Measurements from ENCODE around the gene SLC22A23.
A peak's percentile ranks its signal among the peaks of the same experiment; 100 is the strongest.

The SLC22A23 gene

GRCh38 chr6:3471711-3472110 is 14.9 kb upstream of the SLC22A23 start:
- peak; percentile 64 for DNase-seq (ENCODE audit: low spot score)

- no peak for DNase-seq (ENCODE audit: low spot score)
Measured at GRCh38 chr6:3471286-3471685, 14.4 kb upstream of the SLC22A23 start.

GRCh38 chr6:3468585-3468984 is 11.7 kb upstream of the SLC22A23 start:
- DNase-seq (ENCODE audit: low spot score): no peak

GRCh38 chr6:3467996-3468395 is 11.1 kb upstream of the SLC22A23 start:
- no peak for DNase-seq (ENCODE audit: low spot score)

GRCh38 chr6:3466488-3467219 is 9.8 kb upstream of the SLC22A23 start:
- no peak for DNase-seq (ENCODE audit: low spot score)

- no peak for DNase-seq (ENCODE audit: low spot score)
Measured at GRCh38 chr6:3460253-3460652, 3.4 kb upstream of the SLC22A23 start.

- no peak for DNase-seq (ENCODE audit: low spot score)
Measured at GRCh38 chr6:3458706-3459421, 2.0 kb upstream of the SLC22A23 start.

GRCh38 chr6:3457710-3458602 is 1.1 kb upstream of the SLC22A23 start:
- no peak for DNase-seq (ENCODE audit: low spot score)

GRCh38 chr6:3456395-3456897 is 404 bp downstream of the SLC22A23 start:
- DNase-seq (ENCODE audit: low spot score): peak; percentile 71

GRCh38 chr6:3455569-3456394 is 1.1 kb downstream of the SLC22A23 start:
- peak; percentile 49 for DNase-seq (ENCODE audit: low spot score)

- DNase-seq (ENCODE audit: low spot score): no peak
Measured at GRCh38 chr6:3455147-3455568, 1.7 kb downstream of the SLC22A23 start.

- no peak for DNase-seq (ENCODE audit: low spot score)
Measured at GRCh38 chr6:3454273-3455010, 2.4 kb downstream of the SLC22A23 start.

- DNase-seq (ENCODE audit: low spot score): no peak
Measured at GRCh38 chr6:3453413-3454272, 3.2 kb downstream of the SLC22A23 start.

- peak; percentile 74 for DNase-seq (ENCODE audit: low spot score)
Measured at GRCh38 chr6:3451498-3451897, 5.4 kb downstream of the SLC22A23 start.

- DNase-seq (ENCODE audit: low spot score): no peak
Measured at GRCh38 chr6:3450888-3451287, 6.0 kb downstream of the SLC22A23 start.

- no peak for DNase-seq (ENCODE audit: low spot score)
Measured at GRCh38 chr6:3449750-3450305, 7.0 kb downstream of the SLC22A23 start.

- no peak for DNase-seq (ENCODE audit: low spot score)
Measured at GRCh38 chr6:3449321-3449720, 7.5 kb downstream of the SLC22A23 start.

GRCh38 chr6:3447005-3447404 is 9.8 kb downstream of the SLC22A23 start:
- no peak for DNase-seq (ENCODE audit: low spot score)

- no peak for DNase-seq (ENCODE audit: low spot score)
Measured at GRCh38 chr6:3446184-3446583, 10.7 kb downstream of the SLC22A23 start.
